ENCODE results near the gene TECTA.

DNA sequence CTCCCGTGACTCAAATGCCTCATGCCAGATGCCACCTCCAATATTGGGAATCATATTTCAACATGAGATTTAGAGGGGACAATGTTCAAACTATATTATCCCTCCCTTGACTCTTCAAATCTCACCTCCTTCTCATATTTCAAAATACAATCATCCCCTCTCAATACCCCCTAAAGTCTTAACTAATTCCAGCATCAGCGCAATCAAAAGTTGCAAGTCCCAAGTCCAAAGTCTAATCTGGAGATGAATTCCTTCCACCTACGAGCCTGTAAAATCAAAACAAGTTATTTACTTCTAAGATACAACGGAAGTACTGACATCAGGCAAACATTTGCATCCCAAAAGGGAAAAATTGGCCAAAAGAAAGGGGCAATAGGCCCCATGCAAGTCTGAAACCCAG is 124.3 kb downstream of the TECTA start:
- no peak for TF ChIP-seq POLR2A (IDR thresholded peaks at IDR 0.05; ENCODE audit: low read length)
- no peak for TF ChIP-seq GATA1 (IDR thresholded peaks at IDR 0.05; ENCODE audit: low read depth, low read length)
